A673 (cell line): ENCODE data around the gene PRKCA. TPM values are rescaled to one million over a fixed set of nuclear protein-coding genes. Genes with fewer than 3 reads are reported as not detected.

Experiments
- BruUV-seq: library from RNA; stranded (reverse); fragments of 400-500 nt; replicated peaks from 2 replicates; lab custom pipeline; 2021; lab: Mats Ljungman, UMichigan
- CTCF ChIA-PET: fragments of 300-600 bp; sonication (Branson Sonifier 250); formaldehyde crosslinking; loops from one replicate; lab custom pipeline; 2022; ENCODE audit warnings: antibody characterized with exemption; lab: Charles Lee
- POLR2A ChIA-PET: fragments of 300-600 bp; sonication (Branson Sonifier 250); formaldehyde crosslinking; loops from one replicate; lab custom pipeline; 2022; ENCODE audit warnings: antibody characterized with exemption; ENCODE audit not compliant: low non-redundant PET; lab: Charles Lee
- DNase-seq: peaks from one replicate; pipeline ENCODE4 v3.0.0-alpha.2; 2015; ENCODE audit warnings: low spot score
- H3K27ac ChIP-seq: fragments of 200-600 bp; sonication (generic); 2 replicates; pipeline ENCODE4 v1.5.1; 2016; ENCODE audit warnings: mixed run types, low read depth, mild to moderate bottlenecking, mixed read lengths, antibody characterized with exemption, low read length; ENCODE audit not compliant: poor library complexity, severe bottlenecking
- H3K27me3 ChIP-seq: fragments of 200-600 bp; sonication (generic); replicated peaks from 2 replicates; pipeline ENCODE4 v1.6.1; 2017; ENCODE audit warnings: mixed run types, low read depth, mild to moderate bottlenecking, mixed read lengths, antibody characterized with exemption, low read length; ENCODE audit not compliant: insufficient read depth, poor library complexity
- H3K36me3 ChIP-seq: fragments of 200-600 bp; sonication (generic); 2 replicates; pipeline ENCODE4 v1.6.1; 2016; ENCODE audit warnings: mixed run types, mild to moderate bottlenecking, mixed read lengths, antibody characterized with exemption, low read length; ENCODE audit not compliant: insufficient read depth, poor library complexity, severe bottlenecking
- H3K4me1 ChIP-seq: fragments of 200-600 bp; sonication (generic); 2 replicates; pipeline ENCODE4 v1.6.1; 2017; ENCODE audit warnings: mixed run types, mild to moderate bottlenecking, mixed read lengths, antibody characterized with exemption, low read length; ENCODE audit not compliant: insufficient read depth, poor library complexity, severe bottlenecking
- H3K4me3 ChIP-seq: fragments of 200-600 bp; sonication (generic); 2 replicates; pipeline ENCODE4 v1.5.1; 2016; ENCODE audit warnings: low read depth, mixed run types, mild to moderate bottlenecking, mixed read lengths, low read length; ENCODE audit not compliant: poor library complexity, severe bottlenecking
- H3K9me3 ChIP-seq: fragments of 200-600 bp; sonication (generic); 2 replicates; pipeline ENCODE4 v1.6.1; 2016; ENCODE audit warnings: mixed run types, low read depth, mild to moderate bottlenecking, mixed read lengths, antibody characterized with exemption, low read length; ENCODE audit not compliant: poor library complexity, severe bottlenecking
- CTCF ChIP-seq: fragments of 300-800, 200-600 bp; sonication (generic); conservative IDR thresholded peaks from 2 replicates; pipeline ENCODE4 v1.5.1; 2017; ENCODE audit warnings: low read depth, mild to moderate bottlenecking, antibody characterized with exemption, low read length, moderate library complexity, mixed read lengths
- EZH2 ChIP-seq: fragments of 200-600 bp; sonication (generic); IDR thresholded peaks from 2 replicates; pipeline ENCODE4 v1.6.1; 2017; ENCODE audit warnings: borderline replicate concordance, low read depth, mild to moderate bottlenecking, mixed read lengths, antibody characterized with exemption, low read length; ENCODE audit not compliant: poor library complexity, severe bottlenecking
- intact Hi-C: fragments of 100-400 bp; cut with micrococcal nuclease; formaldehyde crosslinking; loops from one replicate; pipeline ENCODE4 v1.10.0; 2022; ENCODE audit not compliant: unreplicated experiment
- microRNA-seq: library from miRNA; unstranded; fragments of <30 nt; microRNA quantifications from one replicate; pipeline ENCODE4 v1.2.0, GENCODE V29; 2021
- total RNA-seq: library from RNA; stranded (reverse); gene quantifications from 2 replicates; pipeline ENCODE4 v1.2.3, GENCODE V29; 2021

Gene PRKCA
- total RNA-seq, 1 experiment from 2014 or later: 16.3 TPM

GRCh38 chr17:66860204-66860603, 557.8 kb downstream of the PRKCA start:
- ChIA-PET CTCF (interaction anchor here (0.5 kb wide), 1 partner anchor 292 kb away, joined by 4 read pairs; no protein-coding TSS in a partner anchor), POLR2A (no interaction called here)
- H3K27me3 ChIP-seq: no peaks in the 10 kb centered on the region
- no peak for DNase-seq
- no peak overlapping the region for H3K27ac ChIP-seq
- TF ChIP-seq CTCF (no peak), EZH2 (no peak)
- BruUV-seq: no TSS peak
- H3K9me3 ChIP-seq: no peaks in the 10 kb centered on the region
- H3K36me3 ChIP-seq: no peaks in the 10 kb centered on the region
- intact Hi-C loops: no loop called here
- no peak overlapping the region for H3K4me3 ChIP-seq
- H3K4me1 ChIP-seq: no peaks in the 10 kb centered on the region

Small RNA genes lying within 50 kb of the gene (microRNA-seq; reads per million reads assigned to microRNA genes)
- gene MIR634: not detected

Other genes with a start within 250 kb of the PRKCA start
- 27.2 and 28.0 TPM in 2 replicates for gene CEP112, start 110.5 kb upstream of the PRKCA start, total RNA-seq
- gene APOH, start 73.2 kb upstream of the PRKCA start, total RNA-seq: 0.44 and 1.4 TPM in 2 replicates